ENCODE data around the gene LMF1.
A peak's percentile ranks its signal among the peaks of the same experiment; 100 is the strongest.

LMF1 gene

DNA sequence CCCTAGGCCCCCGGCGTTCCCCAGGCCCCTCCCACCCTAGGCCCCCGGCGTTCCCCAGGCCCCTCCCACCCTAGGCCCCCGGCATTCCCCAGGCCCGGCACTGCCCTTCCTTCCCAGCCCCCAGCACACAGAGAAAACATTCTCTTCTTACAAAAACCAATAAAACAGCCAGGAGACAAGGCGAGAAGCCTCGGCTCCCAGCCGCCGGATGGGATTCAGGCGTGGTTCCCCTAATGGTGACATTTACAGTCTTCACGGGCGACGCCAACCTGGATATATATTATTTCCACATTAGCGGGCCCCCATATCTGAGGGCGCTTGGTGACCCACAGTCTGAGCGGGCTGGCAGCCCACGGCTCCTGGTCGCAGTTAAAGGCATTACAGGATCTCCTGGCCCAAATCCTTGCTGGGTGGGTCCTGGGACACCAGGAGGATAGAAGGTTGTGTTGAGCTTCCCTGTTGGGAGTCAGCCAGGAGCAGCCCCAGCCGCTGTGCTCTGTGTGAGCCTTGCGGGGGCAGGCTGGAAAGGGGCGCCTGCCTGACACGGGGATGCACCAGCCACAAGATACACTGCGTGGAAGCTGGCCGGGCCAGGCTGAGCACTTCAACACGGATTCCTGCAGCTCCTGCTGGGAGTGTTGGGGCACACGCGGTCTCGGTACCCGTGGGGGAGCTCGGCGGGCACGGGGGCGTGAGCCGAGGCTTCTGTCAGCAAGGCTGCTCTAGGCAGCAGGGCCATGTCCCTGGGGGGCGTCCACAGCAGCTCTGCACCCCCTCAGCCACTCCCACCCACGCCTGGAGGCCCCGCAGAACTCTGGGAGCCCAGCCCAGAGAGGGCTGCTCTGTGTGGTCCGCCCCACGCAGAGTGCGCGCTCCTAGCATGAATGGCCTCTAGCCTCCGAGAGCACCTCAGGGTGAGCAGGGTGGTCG, 83.7 kb downstream of the LMF1 start:
- Histone ChIP-seq H3K4me3 (ENCODE audit: severe bottlenecking) (no peak overlapping the region), H3K4me1 (ENCODE audit: insufficient read depth, poor library complexity, severe bottlenecking) (no peaks in the 10 kb centered on the region), H3K36me3 (ENCODE audit: low read depth) (no peaks in the 10 kb centered on the region), H3K9me3 (ENCODE audit: severe bottlenecking) (peaks cover 5% of the 10 kb centered on the region), H3K27me3 (ENCODE audit: insufficient read depth, poor library complexity, severe bottlenecking) (no peaks in the 10 kb centered on the region), H3K27ac (ENCODE audit: poor library complexity, severe bottlenecking) (no peak overlapping the region)
- DNase-seq (ENCODE audit: low spot score) (peak; percentile 56), ATAC-seq (ENCODE audit: low read depth) (no peak)
- TF ChIP-seq CTCF (IDR thresholded peaks at IDR 0.05; ENCODE audit: poor library complexity, severe bottlenecking) = no peak

- no peaks in the 10 kb centered on the region for H3K27me3 ChIP-seq (ENCODE audit: insufficient read depth, poor library complexity, severe bottlenecking)
- H3K36me3 ChIP-seq (ENCODE audit: low read depth) = no peaks in the 10 kb centered on the region
- no peak overlapping the region for H3K27ac ChIP-seq (ENCODE audit: poor library complexity, severe bottlenecking)
- ATAC-seq (ENCODE audit: low read depth) (no peak), DNase-seq (ENCODE audit: low spot score) (no peak)
- H3K4me3 ChIP-seq (ENCODE audit: severe bottlenecking) = no peak overlapping the region
- no peak for TF ChIP-seq CTCF (IDR thresholded peaks at IDR 0.05; ENCODE audit: poor library complexity, severe bottlenecking)
- no peaks in the 10 kb centered on the region for H3K4me1 ChIP-seq (ENCODE audit: insufficient read depth, poor library complexity, severe bottlenecking)
- peaks cover 5% of the 10 kb centered on the region for H3K9me3 ChIP-seq (ENCODE audit: severe bottlenecking)
Observed at GRCh38 chr16:886084-886543, 84.7 kb downstream of the LMF1 start.

DNA sequence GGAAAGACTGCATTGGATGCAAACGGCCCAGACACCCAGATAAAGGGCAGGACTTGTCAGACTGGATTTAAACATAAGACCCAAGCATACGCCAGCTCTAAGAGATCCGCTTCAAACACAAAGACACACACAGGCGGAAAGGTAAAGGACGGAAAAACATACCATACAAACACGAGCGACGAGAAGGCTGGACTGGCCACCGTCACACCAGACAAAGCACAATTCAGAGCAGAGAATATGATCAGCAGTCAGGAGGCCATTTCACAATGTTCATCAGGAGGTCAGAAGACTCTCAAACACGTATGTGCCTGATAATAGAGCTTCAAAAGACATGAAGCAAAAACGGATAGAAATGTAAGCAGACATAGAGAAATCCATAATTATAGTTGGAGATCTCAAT, 85.4 kb downstream of the LMF1 start:
- DNase-seq (ENCODE audit: low spot score) (no peak), ATAC-seq (ENCODE audit: low read depth) (no peak)
- Histone ChIP-seq H3K4me1 (ENCODE audit: insufficient read depth, poor library complexity, severe bottlenecking) (no peaks in the 10 kb centered on the region), H3K9me3 (ENCODE audit: severe bottlenecking) (peaks cover 5% of the 10 kb centered on the region), H3K36me3 (ENCODE audit: low read depth) (no peaks in the 10 kb centered on the region), H3K27ac (ENCODE audit: poor library complexity, severe bottlenecking) (no peak overlapping the region), H3K4me3 (ENCODE audit: severe bottlenecking) (no peak overlapping the region), H3K27me3 (ENCODE audit: insufficient read depth, poor library complexity, severe bottlenecking) (no peaks in the 10 kb centered on the region)
- no peak for TF ChIP-seq CTCF (IDR thresholded peaks at IDR 0.05; ENCODE audit: poor library complexity, severe bottlenecking)

- Histone ChIP-seq H3K4me1 (ENCODE audit: insufficient read depth, poor library complexity, severe bottlenecking) (no peaks in the 10 kb centered on the region), H3K36me3 (ENCODE audit: low read depth) (no peaks in the 10 kb centered on the region), H3K27me3 (ENCODE audit: insufficient read depth, poor library complexity, severe bottlenecking) (no peaks in the 10 kb centered on the region), H3K27ac (ENCODE audit: poor library complexity, severe bottlenecking) (no peak overlapping the region), H3K4me3 (ENCODE audit: severe bottlenecking) (no peak overlapping the region), H3K9me3 (ENCODE audit: severe bottlenecking) (peaks cover 5% of the 10 kb centered on the region)
- ATAC-seq (ENCODE audit: low read depth) (no peak), DNase-seq (ENCODE audit: low spot score) (no peak)
- no peak for TF ChIP-seq CTCF (IDR thresholded peaks at IDR 0.05; ENCODE audit: poor library complexity, severe bottlenecking)
Observed at GRCh38 chr16:884232-884631, 86.6 kb downstream of the LMF1 start.

DNA sequence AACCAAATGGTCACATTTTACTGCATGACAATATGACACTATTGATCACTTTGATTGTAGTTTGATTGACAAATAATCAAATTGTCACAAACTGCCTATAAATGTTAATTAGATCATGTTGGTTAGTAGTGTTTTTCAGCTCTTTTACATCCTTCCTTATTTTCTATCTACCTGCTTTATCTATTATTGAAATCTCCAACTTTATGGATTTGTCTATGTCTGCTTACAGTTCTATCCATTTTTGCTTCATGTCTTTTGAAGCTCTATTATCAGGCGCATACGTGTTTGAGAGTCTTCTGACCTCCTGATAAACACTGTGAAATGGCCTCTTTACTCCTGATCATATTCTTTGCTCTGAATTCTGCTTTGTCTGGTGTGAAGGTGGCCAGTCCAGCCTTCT, 87.0 kb downstream of the LMF1 start:
- ATAC-seq (ENCODE audit: low read depth) = no peak
- Histone ChIP-seq H3K4me3 (ENCODE audit: severe bottlenecking) (no peak overlapping the region), H3K4me1 (ENCODE audit: insufficient read depth, poor library complexity, severe bottlenecking) (no peaks in the 10 kb centered on the region), H3K36me3 (ENCODE audit: low read depth) (no peaks in the 10 kb centered on the region), H3K27ac (ENCODE audit: poor library complexity, severe bottlenecking) (no peak overlapping the region), H3K27me3 (ENCODE audit: insufficient read depth, poor library complexity, severe bottlenecking) (no peaks in the 10 kb centered on the region), H3K9me3 (ENCODE audit: severe bottlenecking) (peaks cover 5% of the 10 kb centered on the region)
- no peak for DNase-seq (ENCODE audit: low spot score)
- TF ChIP-seq CTCF (IDR thresholded peaks at IDR 0.05; ENCODE audit: poor library complexity, severe bottlenecking) = no peak

Data from RWPE2 (cell line).